SK-N-SH (cell line): ENCODE data around the gene PIEZO2. TPM values are rescaled to one million over a fixed set of nuclear protein-coding genes. Genes with fewer than 3 reads are reported as not detected.

Source experiments
- CTCF ChIA-PET: fragments of 300-600, 350-600 bp; formaldehyde crosslinking; extraction: SDS; loops from one replicate; lab custom pipeline; 2021; lab: Yijun Ruan, JAX
- POLR2A ChIA-PET: fragments of 350-600 bp; sonication (Branson Sonifier 250); formaldehyde crosslinking; extraction: SDS; loops from one replicate; lab custom pipeline; 2020; ENCODE audit warnings: antibody characterized with exemption, inconsistent platforms; lab: Yijun Ruan, JAX
- DNase-seq: peaks from one replicate; pipeline ENCODE4 v3.0.0; 2012
- H2AFZ ChIP-seq: fragments of 200-600 bp; sonication (generic); 2 replicates; pipeline ENCODE4 v1.8.1; 2016; ENCODE audit warnings: antibody characterized with exemption, mild to moderate bottlenecking, low read depth
- H3F3A ChIP-seq: fragments of 200-600 bp; sonication (generic); replicated peaks from 2 replicates; pipeline ENCODE3; 2016; ENCODE audit warnings: antibody characterized with exemption, mild to moderate bottlenecking; ENCODE audit not compliant: insufficient read depth
- H3K27ac ChIP-seq, 2 experiments: fragments of 200-500 bp in 1 of 2; fragments of 200-600 bp in 1 of 2; sonication (Bioruptor generic) in 1 of 2; sonication (generic), shearing (Covaris generic) in 1 of 2; 2 replicates each; pipeline versions ENCODE4 v1.5.1 to v1.6.1; 2014 to 2016; ENCODE audit warnings: low read depth in 2 of 2, inconsistent platforms in 1 of 2, low read length in 1 of 2, mild to moderate bottlenecking in 1 of 2, mixed read lengths in 1 of 2
- H3K27me3 ChIP-seq: fragments of 200-600 bp; sonication (generic), shearing (Covaris generic); 2 replicates; pipeline ENCODE4 v1.6.1; 2016; ENCODE audit warnings: mixed run types; ENCODE audit not compliant: insufficient read depth
- H3K36me3 ChIP-seq, 2 experiments: fragments of 200-500 bp in 1 of 2; fragments of 200-600 bp in 1 of 2; sonication (Bioruptor generic) in 1 of 2; sonication (generic) in 1 of 2; replicated peaks in 1 of 2; 2 replicates each; pipeline versions ENCODE3 to v1.5.1; 2014 to 2016; ENCODE audit warnings: low read length in 1 of 2, mild to moderate bottlenecking in 1 of 2; ENCODE audit not compliant: insufficient read depth in 2 of 2, control insufficient read depth in 1 of 2
- H3K4me1 ChIP-seq, 2 experiments: fragments of 200-500 bp in 1 of 2; fragments of 200-600 bp in 1 of 2; sonication (Bioruptor generic) in 1 of 2; sonication (generic), shearing (Covaris generic) in 1 of 2; 2 replicates each; pipeline versions ENCODE4 v1.5.1 to v1.6.1; 2014 to 2016; ENCODE audit warnings: low read depth in 1 of 2, low read length in 1 of 2, mixed run types in 1 of 2; ENCODE audit not compliant: insufficient read depth in 2 of 2, control insufficient read depth in 1 of 2
- H3K4me2 ChIP-seq: fragments of 200-600 bp; sonication (generic), shearing (Covaris generic); 2 replicates; pipeline ENCODE4 v1.6.1; 2017; ENCODE audit warnings: mixed run types
- H3K4me3 ChIP-seq, 2 experiments: fragments of 200-500 bp in 1 of 2; fragments of 200-600 bp in 1 of 2; sonication (Bioruptor generic) in 1 of 2; sonication (generic), shearing (Covaris generic) in 1 of 2; 2 replicates each; pipeline versions ENCODE4 v1.5.1 to v1.8.1; 2014 to 2016; ENCODE audit warnings: low read depth in 2 of 2, inconsistent platforms in 1 of 2, low read length in 1 of 2, mild to moderate bottlenecking in 1 of 2, mixed read lengths in 1 of 2, moderate library complexity in 1 of 2
- H3K79me2 ChIP-seq: fragments of 200-600 bp; sonication (generic); 2 replicates; pipeline ENCODE4 v1.8.1; 2017; ENCODE audit warnings: mild to moderate bottlenecking; ENCODE audit not compliant: insufficient read depth
- H3K9ac ChIP-seq: fragments of 200-600 bp; sonication (generic); 2 replicates; pipeline ENCODE4 v1.6.1; 2017; ENCODE audit warnings: mixed run types
- H3K9me2 ChIP-seq: fragments of 200-600 bp; sonication (generic); 2 replicates; pipeline ENCODE4 v1.6.1; 2017; ENCODE audit warnings: mixed run types
- H3K9me3 ChIP-seq: fragments of 200-600 bp; sonication (generic); 2 replicates; pipeline ENCODE4 v1.6.1; 2017; ENCODE audit warnings: mixed run types, mild to moderate bottlenecking, moderate library complexity
- H4K20me1 ChIP-seq: fragments of 200-600 bp; sonication (generic); 2 replicates; pipeline ENCODE4 v1.6.1; 2017; ENCODE audit warnings: mild to moderate bottlenecking, mixed run types; ENCODE audit not compliant: insufficient read depth
- CHD2 ChIP-seq: fragments of 150-350 bp; IDR thresholded peaks from 2 replicates; pipeline ENCODE4 v1.6.1; 2018; ENCODE audit warnings: low read length; ENCODE audit not compliant: partially characterized antibody
- ELF1 ChIP-seq: IDR thresholded peaks from 2 replicates; pipeline ENCODE4 v1.4.0; 2012
- EZH2phosphoT487 ChIP-seq: fragments of 200-600 bp; sonication (generic); IDR thresholded peaks from 2 replicates; pipeline ENCODE4 v1.6.1; 2017; ENCODE audit warnings: low read depth, mixed run types, mild to moderate bottlenecking, antibody characterized with exemption, moderate library complexity, borderline replicate concordance
- FOSL2 ChIP-seq: IDR thresholded peaks from 2 replicates; pipeline ENCODE4 v1.4.0; 2012; ENCODE audit warnings: low read depth, mild to moderate bottlenecking, moderate library complexity, borderline replicate concordance
- FOXJ3 ChIP-seq: sonication (generic); formaldehyde crosslinking; IDR thresholded peaks from 2 replicates; pipeline ENCODE4 v1.5.1; 2020; ENCODE audit warnings: mild to moderate bottlenecking, missing genetic modification reagents
- FOXM1 ChIP-seq: IDR thresholded peaks from 2 replicates; pipeline ENCODE4 v1.4.0; 2012; ENCODE audit warnings: low read depth, mild to moderate bottlenecking
- GABPA ChIP-seq: IDR thresholded peaks from 2 replicates; pipeline ENCODE4 v1.4.0; 2012; ENCODE audit warnings: low read depth, mild to moderate bottlenecking
- GATA2 ChIP-seq: sonication (generic); formaldehyde crosslinking; IDR thresholded peaks from 2 replicates; pipeline ENCODE4 v1.5.0; 2020; ENCODE audit warnings: mild to moderate bottlenecking, missing genetic modification reagents
- IRF3 ChIP-seq: fragments of 150-350 bp; IDR thresholded peaks from 2 replicates; pipeline ENCODE4 v1.6.1; 2016; ENCODE audit warnings: mild to moderate bottlenecking, low read depth, low read length
- MAX ChIP-seq: IDR thresholded peaks from 2 replicates; pipeline ENCODE4 v1.4.0; 2012; ENCODE audit warnings: low read depth
- MXI1 ChIP-seq: IDR thresholded peaks from 2 replicates; pipeline ENCODE4 v1.6.1; 2012; ENCODE audit warnings: mild to moderate bottlenecking, low read depth, low read length, improper control_type of control experiment
- PBX3 ChIP-seq: IDR thresholded peaks from 2 replicates; pipeline ENCODE4; 2012
- RCOR1 ChIP-seq: fragments of 150-350 bp; IDR thresholded peaks from 2 replicates; pipeline ENCODE4 v1.6.1; 2017; ENCODE audit warnings: antibody characterized with exemption, low read length
- RFX5 ChIP-seq: IDR thresholded peaks from 2 replicates; pipeline ENCODE4 v1.6.1; 2012; ENCODE audit warnings: mild to moderate bottlenecking, improper control_type of control experiment, low read length
- SMC3 ChIP-seq: IDR thresholded peaks from 2 replicates; pipeline ENCODE4 v1.6.1; 2012; ENCODE audit warnings: low read depth, low read length, improper control_type of control experiment
- TAF1 ChIP-seq: IDR thresholded peaks from 2 replicates; pipeline ENCODE4 v1.6.1; 2012; ENCODE audit warnings: low read depth, mild to moderate bottlenecking, low read length, moderate library complexity, borderline replicate concordance
- USF2 ChIP-seq: fragments of 150-350 bp; IDR thresholded peaks from 2 replicates; pipeline ENCODE4 v1.6.1; 2017; ENCODE audit warnings: antibody characterized with exemption, low read length, low read depth, borderline replicate concordance
- WGBS: methylation state at CpG from one replicate; pipeline ENCODE4 v1.1.6; 2017; ENCODE audit warnings: low lambda C conversion rate; 5-methylcytosine and 5-hydroxymethylcytosine counted together
- polyA plus RNA-seq, 3 experiments: library from polyadenylated mRNA; depleted of rRNA; stranded (reverse); fragments of >200 nt; gene quantifications; 2 replicates each; pipeline ENCODE4 v1.2.3, GENCODE V29; 2012
- TF ChIP-seq, protein P1 (sequence below): IDR thresholded peaks from 2 replicates; pipeline ENCODE4 v1.4.0; 2012; ENCODE audit warnings: low read depth, borderline replicate concordance
- TF ChIP-seq, protein P2 (sequence below): IDR thresholded peaks from 2 replicates; pipeline ENCODE4 v1.6.1; 2012; ENCODE audit warnings: mild to moderate bottlenecking, low read depth, low read length, moderate library complexity

PIEZO2 gene
- polyA plus RNA-seq, 1 of the 3 experiments (the other 2 are of a cell fraction): not detected

GRCh38 chr18:11095211-11095610 lies 54.2 kb downstream of the PIEZO2 start:
- Histone ChIP-seq H3K4me3 (no peak overlapping the region), H3K79me2 (no peaks in the 10 kb centered on the region), H3K9me2 (no peaks in the 10 kb centered on the region), H3K27ac (no peak overlapping the region), H3K9ac (no peak overlapping the region), H3K36me3 (no peaks in the 10 kb centered on the region), H2AFZ (no peak overlapping the region), H3K4me1 (no peaks in the 10 kb centered on the region), H3K9me3 (no peaks in the 10 kb centered on the region), H4K20me1 (no peaks in the 10 kb centered on the region), H3F3A (no peaks in the 10 kb centered on the region), H3K27me3 (peaks cover 3% of the 10 kb centered on the region; the same call in 1 of the 2 replicates), H3K4me2 (no peak overlapping the region)
- TF ChIP-seq PBX3 (no peak), RFX5 (no peak), FOXJ3 (CRISPR knock-in tag) (no peak), GABPA (no peak), CHD2 (no peak), TAF1 (no peak), ELF1 (no peak), MAX (no peak), SMC3 (no peak), RCOR1 (no peak), IRF3 (no peak), FOSL2 (no peak), GATA2 (CRISPR knock-in tag) (no peak), USF2 (no peak), EZH2phosphoT487 (no peak), FOXM1 (no peak), MXI1 (no peak)
- TF ChIP-seq, protein P1, sequence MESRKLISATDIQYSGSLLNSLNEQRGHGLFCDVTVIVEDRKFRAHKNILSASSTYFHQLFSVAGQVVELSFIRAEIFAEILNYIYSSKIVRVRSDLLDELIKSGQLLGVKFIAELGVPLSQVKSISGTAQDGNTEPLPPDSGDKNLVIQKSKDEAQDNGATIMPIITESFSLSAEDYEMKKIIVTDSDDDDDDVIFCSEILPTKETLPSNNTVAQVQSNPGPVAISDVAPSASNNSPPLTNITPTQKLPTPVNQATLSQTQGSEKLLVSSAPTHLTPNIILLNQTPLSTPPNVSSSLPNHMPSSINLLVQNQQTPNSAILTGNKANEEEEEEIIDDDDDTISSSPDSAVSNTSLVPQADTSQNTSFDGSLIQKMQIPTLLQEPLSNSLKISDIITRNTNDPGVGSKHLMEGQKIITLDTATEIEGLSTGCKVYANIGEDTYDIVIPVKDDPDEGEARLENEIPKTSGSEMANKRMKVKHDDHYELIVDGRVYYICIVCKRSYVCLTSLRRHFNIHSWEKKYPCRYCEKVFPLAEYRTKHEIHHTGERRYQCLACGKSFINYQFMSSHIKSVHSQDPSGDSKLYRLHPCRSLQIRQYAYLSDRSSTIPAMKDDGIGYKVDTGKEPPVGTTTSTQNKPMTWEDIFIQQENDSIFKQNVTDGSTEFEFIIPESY: no peak
- TF ChIP-seq, protein P2, sequence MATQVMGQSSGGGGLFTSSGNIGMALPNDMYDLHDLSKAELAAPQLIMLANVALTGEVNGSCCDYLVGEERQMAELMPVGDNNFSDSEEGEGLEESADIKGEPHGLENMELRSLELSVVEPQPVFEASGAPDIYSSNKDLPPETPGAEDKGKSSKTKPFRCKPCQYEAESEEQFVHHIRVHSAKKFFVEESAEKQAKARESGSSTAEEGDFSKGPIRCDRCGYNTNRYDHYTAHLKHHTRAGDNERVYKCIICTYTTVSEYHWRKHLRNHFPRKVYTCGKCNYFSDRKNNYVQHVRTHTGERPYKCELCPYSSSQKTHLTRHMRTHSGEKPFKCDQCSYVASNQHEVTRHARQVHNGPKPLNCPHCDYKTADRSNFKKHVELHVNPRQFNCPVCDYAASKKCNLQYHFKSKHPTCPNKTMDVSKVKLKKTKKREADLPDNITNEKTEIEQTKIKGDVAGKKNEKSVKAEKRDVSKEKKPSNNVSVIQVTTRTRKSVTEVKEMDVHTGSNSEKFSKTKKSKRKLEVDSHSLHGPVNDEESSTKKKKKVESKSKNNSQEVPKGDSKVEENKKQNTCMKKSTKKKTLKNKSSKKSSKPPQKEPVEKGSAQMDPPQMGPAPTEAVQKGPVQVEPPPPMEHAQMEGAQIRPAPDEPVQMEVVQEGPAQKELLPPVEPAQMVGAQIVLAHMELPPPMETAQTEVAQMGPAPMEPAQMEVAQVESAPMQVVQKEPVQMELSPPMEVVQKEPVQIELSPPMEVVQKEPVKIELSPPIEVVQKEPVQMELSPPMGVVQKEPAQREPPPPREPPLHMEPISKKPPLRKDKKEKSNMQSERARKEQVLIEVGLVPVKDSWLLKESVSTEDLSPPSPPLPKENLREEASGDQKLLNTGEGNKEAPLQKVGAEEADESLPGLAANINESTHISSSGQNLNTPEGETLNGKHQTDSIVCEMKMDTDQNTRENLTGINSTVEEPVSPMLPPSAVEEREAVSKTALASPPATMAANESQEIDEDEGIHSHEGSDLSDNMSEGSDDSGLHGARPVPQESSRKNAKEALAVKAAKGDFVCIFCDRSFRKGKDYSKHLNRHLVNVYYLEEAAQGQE: no peak
- CTCF ChIA-PET: no interaction called here
- DNase-seq: no peak
- POLR2A ChIA-PET: no interaction called here
- 25% methylated on average over 5 of the region's 5 CpGs for WGBS
